ENCODE data around the gene KRTAP10-1.
A peak's percentile ranks its signal among the peaks of the same experiment; 100 is the strongest.

The KRTAP10-1 gene

DNA sequence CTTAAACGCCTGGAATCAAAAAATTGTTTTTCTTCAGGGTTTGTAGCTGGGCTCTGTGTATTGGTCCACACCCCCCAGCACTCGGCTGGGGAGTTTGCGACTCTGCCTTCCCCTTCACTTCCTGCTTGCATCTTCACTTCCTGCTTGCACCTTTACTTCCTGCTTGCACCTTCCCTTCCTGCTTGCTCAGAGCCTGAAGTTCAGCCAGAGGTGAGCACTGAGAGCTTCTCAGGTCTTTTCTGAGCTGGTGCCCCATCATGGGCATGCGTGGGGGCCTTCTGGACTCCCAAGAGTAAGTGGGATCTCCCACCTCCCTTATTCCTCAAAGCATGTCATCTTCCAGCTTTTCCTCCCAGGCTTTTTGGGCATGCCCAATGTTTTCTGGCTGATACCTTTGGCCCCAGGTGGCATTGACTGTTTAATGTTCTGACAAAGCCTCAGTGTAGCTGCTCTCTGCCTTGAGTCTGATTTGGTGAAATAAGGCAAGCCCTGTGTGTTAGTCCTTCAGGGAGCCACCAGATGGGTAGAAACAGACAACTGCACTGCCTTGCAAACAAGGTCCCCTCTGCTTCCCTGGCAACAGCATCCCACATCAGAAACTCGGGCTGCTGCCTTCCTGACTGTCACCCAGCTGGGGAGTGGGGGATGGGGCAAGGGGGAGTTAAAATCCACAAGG is 7.8 kb upstream of the KRTAP10-1 start:
- peak; percentile 54 for DNase-seq

DNA sequence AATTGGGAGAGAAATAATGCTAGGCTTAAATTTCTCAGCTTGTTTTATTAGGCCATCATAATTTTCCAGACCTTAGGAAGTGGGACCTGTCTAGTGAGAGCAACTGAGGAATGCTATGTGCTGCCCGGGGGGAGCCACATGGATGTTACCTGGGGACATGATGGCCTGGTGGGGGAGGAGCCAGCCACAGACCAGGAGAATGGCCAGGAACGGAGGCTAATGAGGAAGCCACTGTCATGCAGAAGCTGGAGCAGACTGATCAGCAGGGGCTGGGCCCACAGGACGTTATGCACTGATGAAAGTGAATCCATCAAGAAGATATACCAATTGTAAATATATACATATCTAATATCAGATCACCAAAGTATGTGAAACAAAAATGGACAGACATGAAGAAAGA is 4.6 kb upstream of the KRTAP10-1 start:
- no peak for DNase-seq

GRCh38 chr21:44542716-44543115 is 2.7 kb upstream of the KRTAP10-1 start:
- DNase-seq: no peak

- no peak for DNase-seq
Observed at GRCh38 chr21:44540741-44541288, 820 bp upstream of the KRTAP10-1 start.

DNA sequence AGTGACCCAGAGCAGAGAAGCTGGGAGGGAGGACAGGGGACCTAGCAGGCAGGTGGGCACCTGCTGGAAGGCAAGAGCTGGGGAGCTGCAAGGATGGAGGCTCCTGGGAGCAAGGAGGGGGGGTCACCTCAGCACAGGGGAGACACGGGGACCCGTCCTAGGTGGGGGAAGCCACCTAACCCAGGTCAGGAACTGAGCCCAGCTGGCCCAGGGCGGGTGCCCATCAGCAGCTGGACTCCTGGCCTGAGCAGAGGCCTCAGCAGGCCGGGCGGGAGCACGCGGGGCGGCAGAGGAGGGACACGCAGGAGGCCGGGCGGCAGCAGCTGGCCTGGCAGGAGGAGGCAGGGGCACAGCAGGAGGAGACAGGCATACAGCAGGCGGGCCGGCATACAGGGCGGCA is 949 bp downstream of the KRTAP10-1 start:
- no peak for DNase-seq

DNA sequence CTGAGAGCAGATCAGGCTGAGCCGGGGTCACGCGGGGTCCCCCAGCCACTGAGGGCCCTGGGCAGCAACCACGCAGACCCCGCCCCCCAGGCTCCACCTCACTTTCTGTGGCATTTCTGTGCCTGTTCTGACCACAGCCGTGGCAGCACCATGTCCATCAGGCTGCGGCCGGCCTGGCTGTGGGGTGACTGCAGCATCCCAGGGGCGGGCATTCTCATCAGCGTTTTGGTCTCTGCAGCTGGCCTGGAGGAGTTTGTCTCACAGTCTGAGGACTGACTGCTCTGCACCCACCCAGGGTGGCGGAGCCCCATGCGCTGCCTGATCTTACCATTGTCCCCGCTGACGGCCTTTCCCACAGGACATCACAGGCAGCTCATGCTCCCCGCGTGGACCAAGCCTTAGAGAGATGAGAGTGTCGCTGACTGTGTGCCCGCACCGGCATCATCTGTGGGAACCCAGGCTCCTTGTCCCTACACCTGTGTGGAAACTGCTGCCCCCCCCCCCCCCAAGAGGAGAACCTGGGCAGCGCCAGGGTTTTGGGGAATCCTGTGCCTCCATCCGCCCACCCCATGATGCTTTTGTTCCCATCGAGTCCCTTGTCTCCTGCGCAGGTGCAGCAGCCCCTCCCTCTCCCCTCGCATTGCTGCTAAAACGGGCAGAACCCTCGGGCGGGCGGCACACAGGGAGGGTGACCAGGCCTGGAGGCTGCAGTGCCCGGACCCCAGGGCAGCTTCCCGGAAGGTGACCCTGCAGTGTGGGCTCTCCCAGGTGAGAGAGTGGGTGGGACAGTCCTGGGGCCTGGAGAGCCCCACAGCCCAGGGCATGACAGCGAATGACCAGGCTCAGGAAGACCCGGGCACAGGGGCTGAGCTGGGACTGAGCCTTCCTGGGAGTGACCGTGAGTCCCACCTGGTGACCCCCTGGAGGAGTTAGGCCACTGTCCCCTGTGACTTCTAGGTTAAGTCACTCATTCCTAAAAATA is 1.8 kb downstream of the KRTAP10-1 start:
- no peak for DNase-seq

GRCh38 chr21:44535963-44536362 is 4.0 kb downstream of the KRTAP10-1 start:
- no peak for DNase-seq

DNA sequence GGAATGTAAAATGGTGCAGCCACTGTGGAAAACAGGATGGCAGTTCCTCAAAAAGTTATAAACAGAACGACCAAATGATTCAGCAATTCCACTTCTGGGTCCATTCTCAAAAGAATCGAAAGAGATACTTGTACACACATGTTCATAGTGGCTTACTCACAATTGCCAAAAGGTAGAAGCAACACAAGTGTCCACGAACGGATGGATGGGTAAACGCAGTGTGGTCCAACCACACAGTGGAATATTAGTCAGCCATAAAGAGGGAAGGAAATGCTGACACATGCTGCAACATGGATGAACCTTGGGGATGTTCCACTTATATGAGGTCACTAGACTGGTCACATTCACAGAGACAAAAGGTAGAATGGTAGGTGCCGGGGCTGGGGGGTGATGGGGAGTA is 5.3 kb downstream of the KRTAP10-1 start:
- DNase-seq: no peak

DNA sequence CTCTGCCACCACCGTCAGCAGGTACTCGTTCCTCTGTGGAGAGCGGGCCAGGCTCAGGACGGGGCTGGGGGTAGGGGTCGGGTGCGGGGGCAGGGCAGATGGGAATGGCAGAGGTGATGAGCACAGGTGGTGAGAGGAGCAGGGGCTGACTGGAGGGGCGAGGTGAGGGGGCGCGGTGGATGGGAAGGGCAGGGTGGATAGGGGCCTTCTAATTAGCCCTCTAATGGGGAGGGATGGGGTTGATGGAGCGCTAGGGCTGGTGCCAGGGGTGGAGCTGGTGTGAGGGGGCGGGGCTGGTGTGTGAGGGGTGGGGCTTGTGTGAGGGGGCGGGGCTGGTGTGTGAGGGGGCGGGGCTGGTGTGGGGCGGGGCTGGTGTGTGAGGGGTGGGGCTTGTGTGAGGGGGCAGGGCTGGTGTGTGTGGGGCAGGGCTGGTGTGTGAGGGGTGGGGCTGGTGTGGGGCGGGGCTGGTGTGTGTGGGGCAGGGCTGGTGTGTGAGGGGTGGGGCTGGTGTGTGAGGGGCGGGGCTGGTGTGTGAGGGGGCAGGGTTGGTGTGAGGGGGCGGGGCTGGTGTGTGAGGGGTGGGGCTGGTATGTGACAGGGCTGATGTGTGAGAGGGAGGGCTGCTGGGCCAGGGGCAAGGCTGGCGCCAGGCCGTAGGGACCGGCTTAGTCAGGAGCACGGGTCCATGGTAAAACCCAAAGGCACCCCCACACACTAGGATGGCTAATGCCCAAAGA is 5.9 kb downstream of the KRTAP10-1 start:
- no peak for DNase-seq

DNA sequence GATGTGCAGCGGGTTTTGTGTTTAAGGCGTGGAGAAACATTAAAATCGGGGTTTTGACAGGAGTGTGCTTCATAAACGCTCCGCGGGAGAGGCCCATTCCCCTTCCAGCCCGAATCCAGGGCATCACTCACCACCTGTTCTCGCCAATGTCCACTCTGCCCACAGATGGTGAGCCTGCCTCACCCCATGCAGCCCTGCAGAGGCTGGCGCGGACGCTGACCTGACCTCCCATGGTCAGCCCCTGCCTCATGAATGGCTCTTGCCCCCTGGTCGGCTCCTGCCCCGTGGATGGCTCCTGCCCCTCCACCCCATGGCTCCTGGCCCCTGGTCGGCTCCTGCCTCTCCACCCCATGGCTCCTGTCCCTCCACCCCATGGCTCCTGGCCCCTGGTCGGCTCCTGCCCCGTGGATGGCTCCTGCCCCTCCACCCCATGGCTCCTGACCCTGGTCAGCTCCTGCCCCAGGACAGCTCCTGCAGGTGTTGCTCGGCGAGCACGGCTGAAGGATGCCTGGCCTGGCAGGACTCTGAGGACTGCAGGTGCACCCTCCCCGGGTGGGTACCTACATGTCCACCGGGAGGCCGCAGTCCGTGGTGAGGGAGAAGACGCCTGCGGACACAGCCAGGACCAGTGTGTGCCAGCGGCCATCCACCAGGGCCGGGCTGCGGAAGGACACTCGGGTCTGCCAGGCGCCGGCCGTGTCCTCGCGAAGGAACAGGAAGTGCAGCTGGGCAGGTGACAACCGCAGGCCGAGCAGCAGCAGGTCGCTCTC is 6.7 kb downstream of the KRTAP10-1 start:
- no peak for DNase-seq

GRCh38 chr21:44532712-44533111 is 7.3 kb downstream of the KRTAP10-1 start:
- no peak for DNase-seq

- DNase-seq: no peak
Observed at GRCh38 chr21:44531606-44532564, 8.1 kb downstream of the KRTAP10-1 start.

DNA sequence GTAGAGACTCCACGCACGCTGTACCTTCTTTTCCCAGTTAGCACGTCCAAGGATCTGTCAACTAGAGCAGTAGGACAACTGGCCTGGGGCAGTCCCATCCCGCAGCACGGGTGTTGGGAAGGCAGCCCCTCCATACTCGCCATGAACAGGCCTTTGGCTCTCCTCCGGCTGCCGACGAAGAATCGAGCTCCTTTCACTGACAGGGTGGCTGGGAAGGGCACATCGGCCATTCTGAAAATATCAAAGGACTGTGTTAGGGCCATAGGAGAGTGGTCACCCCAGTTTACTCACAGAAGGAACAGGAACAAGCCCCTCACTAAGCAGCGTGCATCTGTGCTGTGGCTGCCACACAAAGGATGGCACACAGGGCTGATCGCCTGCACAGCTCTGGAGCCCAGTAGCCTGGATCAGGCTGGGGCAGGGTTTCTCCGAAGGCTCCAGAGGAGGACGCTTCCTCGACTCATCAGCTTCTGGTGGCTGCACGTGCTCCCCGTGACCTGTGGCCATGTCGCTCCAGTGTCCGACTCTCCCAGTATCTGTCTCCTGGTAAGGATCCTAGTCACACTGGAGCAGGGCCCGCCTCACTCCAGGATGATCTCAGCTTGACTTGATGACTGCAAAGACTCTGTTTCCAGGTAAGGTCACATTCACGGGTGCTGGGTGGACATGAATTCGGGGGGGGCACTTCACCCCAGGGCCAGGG is 8.9 kb downstream of the KRTAP10-1 start:
- no peak for DNase-seq

DNA sequence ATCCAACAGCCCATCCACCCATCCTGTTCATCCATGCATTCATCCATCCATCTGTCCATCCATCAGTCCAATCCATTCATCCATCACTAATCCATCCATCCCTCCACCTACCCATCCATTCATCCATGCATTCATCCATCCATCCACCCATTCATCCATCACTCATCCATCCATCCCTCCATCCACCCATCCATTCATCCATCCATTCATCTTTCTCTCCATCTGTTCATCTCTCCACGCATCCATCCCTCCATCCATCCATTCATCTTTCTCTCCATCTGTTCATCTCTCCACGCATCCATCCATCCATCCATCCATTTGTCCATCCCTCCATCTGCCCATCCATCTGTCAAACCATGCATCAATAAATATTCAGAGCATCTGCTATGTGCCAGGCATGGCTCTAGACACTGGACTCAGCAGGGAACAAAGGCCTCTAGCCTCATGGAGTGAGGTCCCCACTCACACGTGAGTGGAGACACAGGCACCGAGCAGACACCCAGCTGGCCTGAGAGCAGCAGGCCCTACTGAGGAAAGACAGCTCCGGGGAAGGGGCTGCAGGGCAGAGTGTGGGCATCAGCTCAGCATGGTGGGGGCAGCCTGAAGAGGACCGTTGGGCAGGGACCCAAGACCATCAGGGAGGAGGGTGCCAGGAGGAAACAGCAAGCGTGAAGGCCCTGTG is 9.6 kb downstream of the KRTAP10-1 start:
- DNase-seq: no peak

GRCh38 chr21:44529503-44530125 is 10.4 kb downstream of the KRTAP10-1 start:
- no peak for DNase-seq

DNA sequence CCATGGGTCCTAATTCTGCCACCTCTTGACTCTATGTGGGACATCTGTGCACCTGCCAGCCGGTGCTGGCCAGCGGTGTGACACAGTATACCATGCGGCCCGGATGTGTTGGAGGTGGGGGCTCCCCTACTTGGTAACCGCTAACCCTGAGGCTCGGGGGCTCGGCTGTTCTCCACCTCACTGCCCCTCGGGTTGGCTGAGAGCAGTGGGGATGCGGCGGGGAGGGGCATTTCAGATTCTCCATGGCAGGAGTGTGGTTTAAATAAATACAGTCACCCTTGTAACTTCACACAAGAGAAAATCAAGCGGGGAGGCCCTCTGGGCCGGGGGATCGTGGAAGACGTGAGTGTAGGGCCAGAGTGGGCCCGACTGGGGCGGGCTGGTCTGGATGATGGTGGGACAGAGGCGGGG is 11.0 kb downstream of the KRTAP10-1 start:
- no peak for DNase-seq

GRCh38 chr21:44528634-44528995 is 11.4 kb downstream of the KRTAP10-1 start:
- no peak for DNase-seq

DNA sequence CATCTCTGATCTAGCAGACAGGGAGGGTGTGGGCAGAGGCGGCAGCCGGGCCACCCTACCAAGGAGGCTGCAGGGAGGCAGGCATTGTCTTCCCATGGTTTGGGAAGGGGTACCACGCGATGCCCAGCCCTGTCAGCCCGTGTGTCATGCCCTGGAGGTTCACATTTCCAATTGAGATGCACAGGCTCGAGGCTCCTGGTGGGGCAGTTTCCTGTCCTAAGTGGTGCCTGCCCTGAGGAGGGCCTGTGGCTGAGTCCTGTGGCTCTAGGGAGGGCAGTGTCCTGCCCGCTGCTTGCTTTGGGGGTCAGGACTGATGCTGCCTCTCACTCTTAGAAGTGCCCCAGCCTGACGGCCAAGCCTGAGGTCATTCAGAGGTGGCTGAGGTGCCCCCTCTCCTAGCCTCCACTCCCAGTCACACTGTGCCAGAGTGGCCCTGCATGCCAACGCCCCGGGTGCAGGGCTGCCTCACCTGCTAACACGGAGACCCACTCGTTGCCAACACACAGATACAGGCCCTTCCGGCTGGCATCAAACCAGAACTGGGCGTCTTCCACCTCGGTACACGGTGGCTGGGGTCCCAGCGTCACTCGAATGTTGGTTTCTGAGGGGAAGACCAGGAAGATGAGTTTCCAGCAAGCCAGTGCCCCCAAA is 11.9 kb downstream of the KRTAP10-1 start:
- DNase-seq: no peak
